B cell (primary cell): Measurements from ENCODE around the gene ZNF469. TPM values are rescaled to one million over a fixed set of nuclear protein-coding genes. Genes with fewer than 3 reads are reported as not detected.

Experiments used
- ATAC-seq: fragments of 200-7000 bp; cut with Tn5 transposase; one replicate; pipeline ENCODE4 v1.10.0; 2021; ENCODE audit warnings: low read depth, mild to moderate bottlenecking, moderate number of reproducible peaks, moderate library complexity
- CTCF ChIA-PET: fragments of 350-600 bp; sonication (Branson Sonifier 250); formaldehyde crosslinking; loops from one replicate; lab custom pipeline; 2021; ENCODE audit warnings: antibody characterized with exemption, inconsistent platforms; lab: Charles Lee
- POLR2A ChIA-PET: fragments of 350-600 bp; sonication (Branson Sonifier 250); formaldehyde crosslinking; loops from one replicate; lab custom pipeline; 2021; ENCODE audit warnings: antibody characterized with exemption; lab: Charles Lee
- DNase-seq: peaks from one replicate; pipeline ENCODE4 v3.0.0; 2013
- H2AFZ ChIP-seq: 2 replicates; pipeline ENCODE4 v1.6.1; 2012; ENCODE audit warnings: mild to moderate bottlenecking, low read depth, low read length; ENCODE audit not compliant: insufficient read depth, poor library complexity, severe bottlenecking
- H3K27ac ChIP-seq, 2 donors: 1 replicate in 1 of 2; 2 replicates in 1 of 2; pipeline ENCODE4 v1.5.1; 2012 to 2013; ENCODE audit warnings: low read length in 2 of 2, mild to moderate bottlenecking in 2 of 2, moderate library complexity in 1 of 2
- H3K27me3 ChIP-seq, 4 experiments: fragments of 200-600 bp in 1 of 4; sonication (generic) in 1 of 4; replicated peaks in 1 of 4; 1 replicate in 2 of 4; 2 replicates in 2 of 4; pipeline versions ENCODE4 v1.6.1 to v1.7.0; 2013 to 2016; ENCODE audit warnings: low read length in 3 of 4, mild to moderate bottlenecking in 2 of 4, mixed read lengths in 1 of 4, moderate library complexity in 1 of 4; ENCODE audit not compliant: insufficient read depth in 4 of 4, control insufficient read depth in 3 of 4; ENCODE audit errors: control extremely low read depth in 1 of 4
- H3K36me3 ChIP-seq, 2 experiments: replicated peaks in 1 of 2; 1 replicate in 1 of 2; 2 replicates in 1 of 2; pipeline versions ENCODE4 v1.6.1 to v1.7.1; 2013; ENCODE audit warnings: low read length in 1 of 2; ENCODE audit not compliant: insufficient read depth in 2 of 2, control insufficient read depth in 1 of 2; ENCODE audit errors: control extremely low read depth in 1 of 2, extremely low read depth in 1 of 2
- H3K4me1 ChIP-seq, 2 donors: fragments of 200-600 bp in 1 of 2; sonication (generic) in 1 of 2; 1 replicate in 1 of 2; 2 replicates in 1 of 2; pipeline versions ENCODE4 v1.5.1 to v1.6.1; 2013 to 2017; ENCODE audit warnings: low read length in 2 of 2; ENCODE audit not compliant: control insufficient read depth in 2 of 2, insufficient read depth in 2 of 2
- H3K4me2 ChIP-seq: replicated peaks from 2 replicates; pipeline ENCODE3; 2012; ENCODE audit warnings: mild to moderate bottlenecking, low read depth, low read length; ENCODE audit not compliant: poor library complexity, severe bottlenecking
- H3K4me3 ChIP-seq, 5 experiments: fragments of 200-600 bp in 1 of 5; sonication (generic) in 1 of 5; 1 replicate in 3 of 5; 2 replicates in 2 of 5; pipeline versions ENCODE4 v1.5.1 to v1.7.0; 2011 to 2016; ENCODE audit warnings: low read length in 4 of 5, mild to moderate bottlenecking in 4 of 5, low read depth in 2 of 5, control low read depth in 1 of 5, moderate library complexity in 1 of 5; ENCODE audit not compliant: insufficient read depth in 1 of 5; ENCODE audit errors: control extremely low read depth in 1 of 5, extremely low read depth in 1 of 5
- H3K79me2 ChIP-seq: fragments of 200-600 bp; sonication (generic); one replicate; pipeline ENCODE4 v1.6.0; 2016; ENCODE audit warnings: low read length; ENCODE audit not compliant: control insufficient read depth, insufficient read depth
- H3K9ac ChIP-seq: fragments of 200-600 bp; sonication (generic); 2 replicates; pipeline ENCODE4 v1.6.1; 2017; ENCODE audit warnings: mild to moderate bottlenecking, low read length, moderate library complexity
- H3K9me3 ChIP-seq, 3 donors: one replicate each; pipeline versions ENCODE4 v1.6.1 to v1.7.1; 2013; ENCODE audit warnings: low read length in 2 of 3; ENCODE audit not compliant: control insufficient read depth in 2 of 3, insufficient read depth in 1 of 3; ENCODE audit errors: control extremely low read depth in 1 of 3
- H4K20me1 ChIP-seq: 2 replicates; pipeline ENCODE4 v1.6.0; 2012; ENCODE audit warnings: mild to moderate bottlenecking, low read length; ENCODE audit not compliant: insufficient read depth, control insufficient read depth, poor library complexity, severe bottlenecking
- H3K27ac Mint-ChIP-seq: one replicate; pipeline ENCODE4 v1.8.0; 2021; ENCODE audit warnings: mixed read lengths
- H3K27me3 Mint-ChIP-seq: one replicate; pipeline ENCODE4 v1.8.0; 2021; ENCODE audit warnings: mixed read lengths
- H3K4me1 Mint-ChIP-seq: one replicate; pipeline ENCODE4 v1.8.0; 2021; ENCODE audit warnings: mixed read lengths
- H3K4me3 Mint-ChIP-seq: one replicate; pipeline ENCODE4 v1.8.0; 2021; ENCODE audit warnings: mixed read lengths
- H3K9me3 Mint-ChIP-seq: one replicate; pipeline ENCODE4 v1.8.0; 2022; ENCODE audit warnings: mixed read lengths; ENCODE audit not compliant: insufficient read depth
- CTCF ChIP-seq: fragments of 200-600 bp; IDR thresholded peaks from one replicate; pipeline ENCODE4 v1.8.0; 2022; ENCODE audit warnings: antibody characterized with exemption, mild to moderate bottlenecking
- EZH2 ChIP-seq: IDR thresholded peaks from 2 replicates; pipeline ENCODE4 v1.6.1; 2012; ENCODE audit warnings: borderline replicate concordance, low read depth, mild to moderate bottlenecking, moderate library complexity, low read length; ENCODE audit not compliant: insufficient read depth, poor library complexity, severe bottlenecking
- WGBS: methylation state at CpG from one replicate; pipeline ENCODE4 v1.1.5; 2013; ENCODE audit warnings: missing lambda C conversion rate; ENCODE audit not compliant: insufficient coverage; 5-methylcytosine and 5-hydroxymethylcytosine counted together
- intact Hi-C: fragments of 100-400 bp; cut with micrococcal nuclease; formaldehyde crosslinking; loops from one replicate; pipeline ENCODE4 v1.10.0; 2022
- polyA plus RNA-seq: library from polyadenylated mRNA; depleted of rRNA; stranded (reverse); fragments of >200 nt; gene quantifications from 2 replicates; pipeline ENCODE4 v1.2.3, GENCODE V29; 2012
- total RNA-seq, 2 donors: library from RNA; stranded (reverse); fragments of 120-200 nt in 1 of 2; gene quantifications; 1 replicate in 1 of 2; 2 replicates in 1 of 2; pipeline versions ENCODE4 v1.2.3 to v1.2.4, GENCODE V29; 2013 to 2022

Gene ZNF469
- total and polyA plus RNA-seq, 2 donors (not counting 1 experiment from before 2014, with no cell fraction given): 0.25 to 5.9 TPM

DNA sequence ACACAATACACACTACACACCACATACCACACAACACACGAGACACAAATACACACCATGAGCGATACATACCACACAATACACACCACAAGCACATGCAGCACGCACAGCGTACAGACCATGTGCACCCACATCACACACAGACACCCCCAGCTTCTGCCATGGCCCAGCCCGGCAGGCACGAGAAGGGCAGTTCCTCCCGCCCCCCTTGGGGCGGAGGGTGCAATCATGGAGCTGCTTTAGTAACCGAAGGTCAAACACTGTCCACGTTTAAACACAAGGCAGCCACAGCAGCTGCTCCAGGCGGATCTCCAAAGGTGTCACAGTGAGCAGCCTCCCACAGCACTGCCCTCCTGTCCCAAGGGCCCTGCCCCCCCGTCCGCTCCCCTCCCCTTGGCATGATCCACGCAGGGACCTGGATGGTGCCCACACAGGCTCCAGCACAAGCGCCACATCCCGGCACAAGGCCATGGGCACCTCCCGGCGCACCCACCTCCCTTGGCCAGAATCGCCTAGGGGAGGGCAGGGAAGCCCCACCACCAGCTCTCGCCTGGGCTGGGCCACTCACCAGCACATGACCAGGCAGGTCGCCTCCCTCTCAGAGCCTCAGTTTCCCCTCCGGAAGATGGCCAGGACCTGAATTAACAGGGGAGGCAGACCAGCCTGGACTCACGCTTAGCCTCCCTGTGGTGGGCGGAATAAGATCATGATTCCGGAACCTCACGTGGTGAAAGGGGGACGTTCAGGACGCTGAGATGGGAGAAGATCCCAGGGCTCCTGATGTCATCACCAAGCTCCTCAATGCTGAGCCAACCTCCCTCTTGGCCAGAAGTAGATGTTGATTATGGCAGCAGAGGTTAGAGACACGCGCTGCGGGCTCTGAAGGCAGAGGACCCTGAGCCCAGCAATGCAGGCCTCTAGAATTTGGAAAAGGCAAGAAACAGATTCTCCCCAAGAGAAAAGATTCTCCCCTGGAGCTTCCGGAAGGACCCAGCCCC lies 32.6 kb upstream of the ZNF469 start:
- Histone ChIP-seq H3K79me2 (no peaks in the 10 kb centered on the region), H3K36me3 (no peaks in the 10 kb centered on the region), H3K9me3 (peaks cover 0 to 6% (median 0%) of the 10 kb centered on the region in 3 donors), H3K9ac (no peak overlapping the region), H3K4me1 (peaks cover 0 to 11% of the 10 kb centered on the region in 2 donors), H3K4me2 (no peak overlapping the region), H2AFZ (no peak overlapping the region), H3K27me3 (no peaks in the 10 kb centered on the region), H4K20me1 (no peaks in the 10 kb centered on the region), H3K4me3 (no peak overlapping the region), H3K27ac (no peak overlapping the region)
- ATAC-seq: no peak
- ChIA-PET POLR2A (no interaction called here), CTCF (no interaction called here)
- TF ChIP-seq EZH2 (no peak), CTCF (no peak)
- no peaks in the 10 kb centered on the region for H3K9me3 Mint-ChIP-seq
- no peak overlapping the region for H3K27ac Mint-ChIP-seq
- H3K4me1 Mint-ChIP-seq: peaks cover 17% of the 10 kb centered on the region
- intact Hi-C loops: no loop called here
- H3K27me3 Mint-ChIP-seq: no peaks in the 10 kb centered on the region
- DNase-seq: no peak
- H3K4me3 Mint-ChIP-seq: no peak overlapping the region
- 93% methylated on average over 29 of the region's 32 CpGs for WGBS

GRCh38 chr16:88350922-88351321 lies 31.8 kb upstream of the ZNF469 start:
- Histone ChIP-seq H3K36me3 (no peaks in the 10 kb centered on the region), H4K20me1 (no peaks in the 10 kb centered on the region), H3K9me3 (peaks cover 0 to 6% (median 0%) of the 10 kb centered on the region in 3 donors), H2AFZ (no peak overlapping the region), H3K9ac (no peak overlapping the region), H3K4me3 (no peak overlapping the region), H3K79me2 (no peaks in the 10 kb centered on the region), H3K4me1 (peaks cover 0 to 11% of the 10 kb centered on the region in 2 donors), H3K27ac (no peak overlapping the region), H3K4me2 (no peak overlapping the region), H3K27me3 (no peaks in the 10 kb centered on the region)
- Mint-ChIP-seq H3K27me3 (no peaks in the 10 kb centered on the region), H3K4me1 (peaks cover 17% of the 10 kb centered on the region), H3K9me3 (no peaks in the 10 kb centered on the region), H3K4me3 (no peak overlapping the region), H3K27ac (no peak overlapping the region)
- ChIA-PET POLR2A (no interaction called here), CTCF (no interaction called here)
- ATAC-seq (no peak), DNase-seq (no peak)
- WGBS: 90% methylated on average over 15 of the region's 15 CpGs
- TF ChIP-seq EZH2 (no peak), CTCF (no peak)
- intact Hi-C loops: no loop called here
